Gastroesophageal sphincter (tissue), 4 donors: ENCODE data around the gene CATSPERE. TPM values are rescaled to one million over a fixed set of nuclear protein-coding genes. Genes with fewer than 3 reads are reported as not detected.
"Not testable (repeated sequence)": the region's sequence is repeated elsewhere in the genome, so short reads cannot be mapped to it uniquely, and the experiment has no call there.

Source experiments
- ATAC-seq: fragments of 150-250 bp; one replicate; pipeline ENCODE4 v1.9.1; 2016; ENCODE audit warnings: mild to moderate bottlenecking, moderate library complexity
- H3K27ac ChIP-seq, 4 donors: fragments of 200-600 bp; sonication (generic) in 3 of 4; 1 replicate in 3 of 4; 2 replicates in 1 of 4; pipeline ENCODE4 v1.5.1; 2016 to 2019
- H3K27me3 ChIP-seq: fragments of 200-600 bp; sonication (generic); one replicate; pipeline ENCODE4 v1.5.1; 2019
- H3K36me3 ChIP-seq, 2 donors: fragments of 200-600 bp; sonication (generic); one replicate each; pipeline ENCODE4 v1.5.1; 2019; ENCODE audit warnings: control low read depth in 1 of 2
- H3K4me1 ChIP-seq, 3 donors: fragments of 200-600 bp; sonication (generic); 1 replicate in 2 of 3; 2 replicates in 1 of 3; pipeline ENCODE4 v1.5.1; 2016 to 2019; ENCODE audit warnings: control low read depth in 2 of 3
- H3K4me3 ChIP-seq, 2 donors: fragments of 200-600 bp; sonication (generic); one replicate each; pipeline ENCODE4 v1.5.1; 2019; ENCODE audit warnings: mild to moderate bottlenecking in 1 of 2, moderate library complexity in 1 of 2
- H3K9me3 ChIP-seq, 3 donors: fragments of 200-600 bp; sonication (generic); one replicate each; pipeline ENCODE4 v1.5.1; 2017 to 2019; ENCODE audit warnings: control low read depth in 2 of 3
- CTCF ChIP-seq, 4 experiments: fragments of 200-600 bp in 2 of 4; fragments of 450-650 bp in 2 of 4; sonication (generic) in 1 of 4; IDR thresholded peaks; one replicate each; pipeline ENCODE4 v1.5.1; 2017 to 2019; ENCODE audit warnings: antibody characterized with exemption in 4 of 4, mild to moderate bottlenecking in 2 of 4, moderate library complexity in 2 of 4
- EP300 ChIP-seq: sonication (generic); formaldehyde crosslinking; IDR thresholded peaks from one replicate; pipeline ENCODE4 v1.6.1; 2017; ENCODE audit warnings: antibody characterized with exemption, mild to moderate bottlenecking
- POLR2A ChIP-seq, 2 donors: fragments of 450-650 bp; IDR thresholded peaks; one replicate each; pipeline ENCODE4 v1.6.1; 2017; ENCODE audit warnings: antibody characterized with exemption in 2 of 2, mild to moderate bottlenecking in 2 of 2, moderate library complexity in 1 of 2
- POLR2AphosphoS5 ChIP-seq: sonication (generic); formaldehyde crosslinking; IDR thresholded peaks from one replicate; pipeline ENCODE4 v1.6.1; 2017; ENCODE audit warnings: antibody characterized with exemption
- WGBS, 2 donors: methylation state at CpG; one replicate each; pipeline ENCODE4 v1.1.5; 2018; ENCODE audit warnings: low coverage in 1 of 2; 5-methylcytosine and 5-hydroxymethylcytosine counted together
- total RNA-seq, 4 donors: library from RNA; depleted of rRNA; stranded (reverse); fragments of >200 nt; gene quantifications; one replicate each; pipeline ENCODE4 v1.1.0, GENCODE V29; 2016

Gene CATSPERE
- total RNA-seq, 4 donors from 2014 or later = 1.2 to 2.7 (median 2.3) TPM

GRCh38 chr1:244557565-244557964 lies 96.5 kb downstream of the CATSPERE start:
- peaks cover 0 to 32% (median 0%) of the 10 kb centered on the region in 3 donors for H3K9me3 ChIP-seq
- H3K27me3 ChIP-seq = no peaks in the 10 kb centered on the region
- peaks cover 0 to 12% of the 10 kb centered on the region in 2 donors for H3K36me3 ChIP-seq
- no peak for TF ChIP-seq EP300
- TF ChIP-seq POLR2AphosphoS5 = no peak
- no peak for TF ChIP-seq CTCF (IDR thresholded peaks at IDR 0.05)
- no peak for TF ChIP-seq POLR2A (IDR thresholded peaks at IDR 0.05)
- no peak for ATAC-seq
- 58 to 100% methylated on average over 1 of the region's 1 CpG for WGBS, 2 donors
- H3K27ac ChIP-seq = no peak overlapping the region
- H3K4me1 ChIP-seq = no peaks in the 10 kb centered on the region
- H3K4me3 ChIP-seq = no peak overlapping the region

GRCh38 chr1:244559561-244559960 lies 98.5 kb downstream of the CATSPERE start:
- Histone ChIP-seq H3K27ac (no peak overlapping the region), H3K27me3 (no peaks in the 10 kb centered on the region), H3K4me3 (no peak overlapping the region), H3K36me3 (peaks cover 0 to 12% of the 10 kb centered on the region in 2 donors), H3K4me1 (no peaks in the 10 kb centered on the region), H3K9me3 (peaks cover 0 to 38% (median 0%) of the 10 kb centered on the region in 3 donors)
- WGBS, 2 donors = 93 to 94% methylated on average over 1 of the region's 1 CpG
- TF ChIP-seq POLR2A (IDR thresholded peaks at IDR 0.05) (no peak), CTCF (IDR thresholded peaks at IDR 0.05) (no peak), POLR2AphosphoS5 (no peak), EP300 (no peak)
- no peak for ATAC-seq

- H3K27ac ChIP-seq, H3K4me1 ChIP-seq, H3K4me3 ChIP-seq, H3K27me3 ChIP-seq, ATAC-seq: not testable (repeated sequence)
- peaks cover 0 to 12% of the 10 kb centered on the region in 2 donors for H3K36me3 ChIP-seq
- peaks cover 0 to 13% (median 0%) of the 10 kb centered on the region in 3 donors for H3K9me3 ChIP-seq
- 92% methylated on average over 1 of the region's 1 CpG; no CpG with 5 or more reads in 1 of the 2 donors for WGBS, 2 donors
These were observed 101.8 kb downstream of the CATSPERE start for GRCh38 chr1:244562877-244563276.

- peaks cover 4 to 59% (median 8%) of the 10 kb centered on the region in 3 donors for H3K9me3 ChIP-seq
These were observed 112.7 kb downstream of the CATSPERE start for GRCh38 chr1:244573768-244574167.

GRCh38 chr1:244576259-244576892 lies 115.3 kb downstream of the CATSPERE start:
- Histone ChIP-seq H3K4me3 (no peak overlapping the region), H3K27ac (no peak overlapping the region), H3K4me1 (no peaks in the 10 kb centered on the region), H3K9me3 (peaks cover 4 to 59% (median 8%) of the 10 kb centered on the region in 3 donors), H3K27me3 (no peaks in the 10 kb centered on the region), H3K36me3 (peaks cover 0 to 9% of the 10 kb centered on the region in 2 donors)
- TF ChIP-seq CTCF (IDR thresholded peaks at IDR 0.05) (no peak), POLR2AphosphoS5 (no peak), POLR2A (IDR thresholded peaks at IDR 0.05) (no peak), EP300 (no peak)
- WGBS, 2 donors = 82 to 100% methylated on average over 3 of the region's 3 CpGs
- no peak for ATAC-seq

More at GRCh38 chr1:244573768-244574167, 112.7 kb downstream of the CATSPERE start:
- TF ChIP-seq EP300 = no peak
- no peak for TF ChIP-seq POLR2AphosphoS5
- TF ChIP-seq POLR2A (IDR thresholded peaks at IDR 0.05) = no peak
- TF ChIP-seq CTCF (IDR thresholded peaks at IDR 0.05) = no peak
- 94 to 100% methylated on average over 1 to 2 of the region's 2 CpGs for WGBS, 2 donors
- ATAC-seq = no peak
- no peak overlapping the region for H3K4me3 ChIP-seq
- no peaks in the 10 kb centered on the region for H3K4me1 ChIP-seq
- H3K36me3 ChIP-seq = peaks cover 0 to 9% of the 10 kb centered on the region in 2 donors
- no peak overlapping the region for H3K27ac ChIP-seq
- no peaks in the 10 kb centered on the region for H3K27me3 ChIP-seq

- H3K4me1 ChIP-seq, H3K27ac ChIP-seq, H3K27me3 ChIP-seq, H3K36me3 ChIP-seq, ATAC-seq, H3K4me3 ChIP-seq: not testable (repeated sequence)
- peaks cover 4 to 50% (median 8%) of the 10 kb centered on the region in 3 donors for H3K9me3 ChIP-seq
- 72 to 96% methylated on average over 4 of the region's 7 CpGs for WGBS, 2 donors
These were observed 117.1 kb downstream of the CATSPERE start for GRCh38 chr1:244578205-244578604.
